Gastrocnemius medialis (tissue), 4 donors: ENCODE data around the gene CDX4.

Experiments used
- CTCF ChIP-seq, 5 experiments: fragments of 450-650 bp in 3 of 5; fragments of 200-600 bp in 2 of 5; sonication (generic) in 2 of 5; IDR thresholded peaks in 4 of 5; conservative IDR thresholded peaks in 1 of 5; 1 replicate in 4 of 5; 2 replicates in 1 of 5; pipeline ENCODE4 v1.5.1; 2016 to 2019; ENCODE audit warnings: antibody characterized with exemption in 5 of 5, mild to moderate bottlenecking in 3 of 5, moderate library complexity in 3 of 5
- POLR2A ChIP-seq, 2 donors: fragments of 450-650 bp; IDR thresholded peaks; one replicate each; pipeline ENCODE4 v1.6.1; 2017; ENCODE audit warnings: antibody characterized with exemption in 2 of 2, mild to moderate bottlenecking in 2 of 2, moderate library complexity in 2 of 2

- TF ChIP-seq CTCF (IDR thresholded peaks at IDR 0.05 in 4 of 5, conservative IDR thresholded peaks at IDR 0.05 in 1 of 5) (no peak), POLR2A (IDR thresholded peaks at IDR 0.05) (no peak)
Measured at GRCh38 chrX:73412930-73413329, 33.9 kb upstream of the CDX4 start.
